NCI-H1436 treated with DMSO at 0.1 percent for 48 hours (cell line): ENCODE measurements around the gene LAMB4.
A peak's percentile ranks its signal among the peaks of the same experiment; 100 is the strongest.

Source experiments
- DNase-seq: peaks from one replicate; lab custom pipeline; 2025; lab: John Stamatoyannopoulos, UW

Gene LAMB4

DNA sequence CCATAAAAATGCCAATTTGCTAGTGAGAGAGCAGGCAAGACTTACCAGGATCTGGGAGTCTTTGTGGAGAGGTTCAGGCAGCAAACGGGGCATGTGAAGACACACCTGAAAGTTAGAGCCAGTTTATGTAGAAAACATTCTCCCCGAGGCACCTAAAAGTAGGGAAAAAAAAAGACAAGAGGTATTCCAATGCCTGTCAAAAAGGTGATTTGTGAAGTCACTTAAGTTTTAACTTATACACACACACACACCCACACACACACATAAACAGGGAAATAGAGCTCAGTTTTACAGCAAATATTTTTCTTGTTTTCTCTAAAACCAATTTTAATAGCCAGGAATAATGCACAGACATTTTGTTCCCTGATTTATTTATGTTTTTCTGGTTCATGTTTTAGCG is at the start of gene LAMB4:
LAMB4 (minus strand) TSS at position 101 of the 400 bp plus-strand sequence. CDS start 7,197 bp downstream, outside the sequence.
- DNase-seq = no peak

GRCh38 chr7:108178398-108178797 is 48.2 kb upstream of the LAMB4 start:
- peak; percentile 88 for DNase-seq

GRCh38 chr7:108171164-108171563 is 41.0 kb upstream of the LAMB4 start:
- DNase-seq = no peak

DNA sequence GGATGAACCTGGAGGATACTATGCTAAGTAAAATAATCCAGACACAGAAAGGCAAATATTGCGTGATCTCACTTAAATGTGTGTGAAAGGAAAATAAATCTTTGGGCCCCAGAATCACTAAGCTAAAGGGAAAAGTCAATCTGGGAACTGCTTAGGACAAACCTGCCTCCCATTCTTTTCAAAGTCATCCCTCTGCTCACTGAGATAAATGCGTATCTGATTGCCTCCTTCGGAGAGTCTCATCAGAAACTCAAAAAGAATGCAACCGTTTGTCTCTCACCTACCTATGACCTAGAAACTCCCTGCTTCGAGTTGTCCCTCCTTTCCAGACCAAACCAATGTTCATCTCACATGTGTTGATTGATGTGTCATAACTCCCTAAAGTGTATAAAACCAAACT is 40.1 kb upstream of the LAMB4 start:
- no peak for DNase-seq

DNA sequence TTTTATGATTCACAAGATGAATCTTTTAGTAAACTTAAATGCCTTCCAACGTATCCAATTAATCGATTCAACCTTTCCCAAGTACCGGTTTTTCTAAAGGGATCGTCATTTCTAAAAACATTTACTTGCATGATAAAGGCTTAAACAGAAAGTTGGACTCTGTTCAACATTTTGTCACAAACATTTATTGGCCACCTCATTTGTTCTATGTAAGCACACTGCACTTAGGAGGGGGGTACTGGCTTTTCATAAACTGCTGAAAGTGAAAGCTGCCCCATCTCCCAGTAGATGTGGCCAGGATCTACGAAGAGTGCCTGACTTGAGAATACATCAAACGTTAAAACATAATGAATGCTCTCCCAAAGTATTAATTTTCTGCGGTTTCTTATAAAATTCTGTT is 37.3 kb upstream of the LAMB4 start:
- no peak for DNase-seq

DNA sequence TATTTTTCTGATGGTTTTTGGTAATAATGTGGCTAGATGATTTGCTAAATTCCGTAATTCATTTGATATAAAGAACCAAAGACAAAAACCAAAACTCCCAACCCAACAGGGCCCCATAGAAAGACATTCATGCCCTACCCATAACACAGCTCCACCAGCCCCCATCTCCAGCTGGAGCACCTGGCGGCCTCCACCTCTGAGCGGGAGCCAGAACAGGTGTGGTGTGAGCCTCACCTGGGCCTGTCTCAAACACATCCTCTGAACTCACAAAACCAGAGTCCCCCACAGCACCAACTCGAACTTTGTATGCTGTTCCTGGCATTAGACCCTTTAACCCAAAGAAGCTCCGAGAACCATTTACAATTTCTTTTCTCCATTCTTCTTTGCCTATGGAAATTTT is 36.5 kb upstream of the LAMB4 start:
- DNase-seq = no peak

GRCh38 chr7:108165723-108166122 is 35.6 kb upstream of the LAMB4 start:
- no peak for DNase-seq

DNA sequence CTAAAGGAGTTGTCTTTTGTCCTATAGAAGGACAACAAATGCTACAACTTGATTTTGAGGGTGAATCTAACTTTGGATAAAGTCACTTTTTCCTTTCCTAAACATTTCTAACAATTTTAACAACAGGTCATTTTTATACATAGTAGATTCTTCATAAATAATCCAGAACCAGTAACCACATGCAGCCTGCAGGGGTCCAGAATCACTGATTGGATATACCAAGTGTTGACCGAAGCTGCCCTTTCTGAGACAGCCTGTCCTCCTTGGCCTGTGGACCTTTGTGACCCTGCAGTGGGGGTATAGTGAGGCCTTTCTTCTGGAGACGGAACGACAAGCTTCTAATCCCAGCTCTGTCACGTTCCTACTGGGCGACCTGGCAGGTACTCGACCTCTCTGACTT is 34.8 kb upstream of the LAMB4 start:
- no peak for DNase-seq

DNA sequence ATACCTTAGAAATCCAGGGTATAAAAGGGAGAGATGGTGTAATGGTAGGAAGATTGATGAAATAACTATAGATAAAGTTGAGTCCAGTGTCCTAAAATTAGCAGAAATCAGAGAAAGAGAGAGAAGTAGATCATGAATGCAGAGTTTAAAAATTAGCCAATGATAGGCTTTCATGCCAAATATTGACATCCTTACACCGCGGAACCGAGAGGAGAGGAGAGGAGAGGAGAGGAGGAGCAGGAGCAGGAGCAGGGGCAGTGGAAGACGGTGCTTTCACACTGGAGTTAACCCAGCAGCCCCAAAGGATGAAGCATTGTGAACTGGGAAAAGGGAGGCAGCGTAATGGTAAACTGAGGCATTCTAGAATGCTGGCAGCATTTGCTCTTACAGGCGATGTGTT is 34.2 kb upstream of the LAMB4 start:
- DNase-seq = no peak

DNA sequence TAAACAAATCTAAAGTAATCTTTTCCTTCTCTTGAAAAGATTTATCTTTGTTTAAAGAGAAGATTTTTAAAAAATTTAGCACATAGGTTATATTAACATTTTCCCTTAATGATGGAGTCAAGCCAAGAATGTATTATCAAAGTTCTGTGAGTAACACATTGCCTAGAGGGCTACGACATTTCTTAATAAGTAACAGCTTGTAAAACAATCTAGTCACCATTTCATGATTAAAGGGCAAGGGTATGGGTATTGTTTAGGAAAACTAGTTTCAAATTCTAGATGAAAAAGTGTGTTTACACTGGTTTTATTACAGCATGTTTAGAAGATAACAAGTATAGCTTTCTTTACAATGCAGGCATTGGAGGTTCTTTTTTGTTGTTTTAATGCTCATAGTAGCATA is 28.6 kb upstream of the LAMB4 start:
- no peak for DNase-seq

DNA sequence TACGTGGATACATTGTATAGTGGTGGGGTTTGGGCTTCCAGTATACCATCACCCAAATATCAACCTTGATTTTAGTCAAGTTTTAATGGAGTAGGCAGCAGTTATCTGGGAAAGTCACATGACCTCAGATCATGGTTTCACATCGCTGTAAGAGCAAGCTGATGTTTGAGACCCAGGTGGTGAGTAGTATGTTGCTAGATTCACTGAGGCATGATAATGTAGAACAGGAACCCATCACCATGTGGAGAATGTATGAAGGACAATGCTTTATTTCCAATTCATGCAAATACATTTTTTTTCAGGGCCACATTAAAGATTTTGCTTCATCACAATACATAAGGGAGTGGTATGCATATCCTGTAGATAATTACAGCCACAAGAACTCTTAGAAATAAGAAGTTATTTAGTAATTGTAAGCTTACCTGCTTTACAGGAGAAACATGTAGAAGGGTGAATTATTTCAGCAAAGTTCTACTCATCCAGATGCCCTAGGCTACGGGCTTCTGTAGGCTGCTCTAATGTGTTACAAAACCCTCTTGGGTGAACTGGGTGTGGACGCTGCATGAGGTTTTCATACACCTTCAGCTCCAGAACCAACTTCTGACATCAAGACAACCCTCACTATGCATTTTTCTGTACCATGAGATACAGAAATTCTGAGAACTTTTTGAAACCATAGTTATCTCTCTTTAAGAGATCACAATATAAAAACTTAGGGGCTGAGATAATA is 27.6 kb upstream of the LAMB4 start:
- no peak for DNase-seq

DNA sequence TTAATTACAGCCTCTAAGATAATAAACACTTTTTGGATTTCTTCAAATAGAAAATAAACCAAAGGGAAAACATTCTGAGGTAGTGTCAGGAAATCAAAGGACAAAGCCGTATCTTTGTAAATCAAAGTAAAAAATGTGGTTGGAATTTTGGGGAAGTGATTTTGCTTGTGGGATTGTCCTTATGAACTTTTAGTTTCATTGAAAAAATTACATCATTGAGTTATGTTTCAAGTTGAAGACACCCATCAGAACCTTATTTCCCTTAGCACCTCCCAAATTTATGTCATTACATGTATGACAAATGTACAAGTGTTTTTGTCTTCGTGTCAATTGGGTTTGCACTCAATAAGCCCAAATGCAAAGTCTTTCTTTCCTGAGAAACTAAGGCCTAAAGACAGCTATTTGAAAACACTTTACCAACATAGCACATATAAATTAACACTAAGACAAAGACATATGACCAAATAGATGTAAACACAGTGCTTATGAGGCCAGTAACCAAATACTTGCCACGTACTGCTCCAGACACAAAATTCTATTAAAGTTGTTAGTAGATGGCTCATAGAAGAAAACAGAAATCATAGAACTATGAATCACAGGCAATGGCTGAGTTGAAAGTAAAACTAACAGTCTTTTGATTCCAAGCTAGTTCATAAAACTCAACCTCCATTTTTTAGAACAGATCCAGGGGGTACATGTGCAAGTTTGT is 26.9 kb upstream of the LAMB4 start:
- DNase-seq = no peak

- DNase-seq = no peak
Measured at GRCh38 chr7:108152198-108152597, 22.0 kb upstream of the LAMB4 start.

DNA sequence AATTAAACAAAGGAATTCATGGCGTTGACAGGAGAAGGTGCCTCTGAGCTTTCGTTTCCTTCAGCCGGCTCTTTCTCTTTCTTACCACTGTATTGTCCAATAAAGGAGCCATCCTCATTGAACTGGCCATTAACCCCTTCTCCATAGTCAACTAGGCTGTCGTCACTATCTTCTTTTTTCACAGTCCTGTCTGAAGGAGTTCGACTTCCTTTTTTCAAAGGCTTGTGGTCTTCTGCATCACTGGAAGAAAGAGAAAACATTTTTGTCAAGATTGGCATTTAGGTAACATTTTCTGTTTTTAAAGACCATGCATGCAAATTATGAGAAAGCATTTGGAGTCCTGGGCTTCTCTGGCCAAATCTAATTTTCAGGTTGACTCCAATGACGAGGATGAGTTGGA is 19.7 kb upstream of the LAMB4 start:
- no peak for DNase-seq

GRCh38 chr7:108149119-108149518 is 19.0 kb upstream of the LAMB4 start:
- no peak for DNase-seq

GRCh38 chr7:108147031-108147563 is 16.9 kb upstream of the LAMB4 start:
- no peak for DNase-seq

DNA sequence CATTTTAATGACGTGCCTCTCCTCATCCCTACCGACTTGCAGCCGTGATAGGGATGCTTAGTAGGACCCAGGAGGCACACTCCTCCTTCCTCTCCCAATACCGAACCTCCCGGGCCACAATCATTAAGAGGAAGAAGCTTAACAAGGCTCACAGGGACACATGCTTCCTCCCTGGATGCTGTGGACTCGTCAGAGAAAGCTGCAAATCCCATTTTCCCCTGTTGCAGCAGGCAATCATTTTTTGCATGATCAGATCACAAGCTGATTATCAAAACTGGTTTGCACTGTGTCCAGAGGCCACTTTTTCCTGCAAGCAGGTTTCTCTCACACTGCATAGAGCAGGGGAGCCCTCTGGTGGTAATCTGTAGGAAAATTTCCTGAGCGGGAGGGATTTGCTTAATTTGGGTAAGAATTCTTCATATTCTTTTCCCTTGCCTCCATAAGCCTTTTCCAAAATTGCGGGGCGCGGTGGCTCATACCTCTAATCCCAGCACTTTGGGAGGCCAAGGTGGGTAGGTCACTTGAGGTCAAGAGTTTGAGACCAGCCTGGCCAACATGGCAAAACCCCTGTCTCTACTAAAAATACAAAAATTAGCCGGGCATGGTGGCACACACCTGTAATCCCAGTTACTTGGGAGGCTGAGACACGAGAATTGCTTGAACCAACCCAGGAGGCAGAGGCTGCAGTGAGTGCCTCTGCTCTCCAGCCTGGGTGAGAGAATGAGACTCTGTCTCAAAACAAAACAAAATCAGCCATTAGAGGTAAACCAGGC is 16.1 kb upstream of the LAMB4 start:
- no peak for DNase-seq

DNA sequence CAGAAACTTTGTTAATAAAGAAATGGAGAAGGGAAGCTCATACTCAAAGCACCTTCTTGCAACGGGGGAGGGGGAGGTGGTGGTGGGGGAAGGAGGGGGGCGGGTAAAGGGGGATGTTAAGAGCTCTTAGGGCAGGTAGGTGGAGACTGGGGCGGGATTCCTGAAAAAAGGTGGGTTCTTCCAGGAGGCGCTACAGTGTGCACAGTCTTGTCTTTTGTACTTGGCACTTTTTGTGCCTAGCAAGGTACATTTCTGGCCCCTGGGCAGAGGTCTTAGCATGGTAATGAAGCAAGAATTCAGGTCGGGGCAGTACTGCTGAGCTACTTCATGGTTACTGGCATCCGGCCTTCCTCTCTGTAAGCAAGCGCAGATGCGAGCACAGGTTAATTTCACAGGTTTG is 15.2 kb upstream of the LAMB4 start:
- DNase-seq = no peak

- no peak for DNase-seq
Measured at GRCh38 chr7:108144931-108145330, 14.8 kb upstream of the LAMB4 start.

GRCh38 chr7:108143658-108144420 is 13.7 kb upstream of the LAMB4 start:
- DNase-seq = no peak

GRCh38 chr7:108142675-108143259 is 12.6 kb upstream of the LAMB4 start:
- no peak for DNase-seq

- DNase-seq = no peak
Measured at GRCh38 chr7:108142180-108142579, 12.0 kb upstream of the LAMB4 start.
